Neural cell (in vitro differentiated cells): Measurements from ENCODE around the gene CACNB2.

Experiments used
- EP300 ChIP-seq: fragments of 450-650 bp; conservative IDR thresholded peaks from 2 replicates; pipeline ENCODE4 v1.6.1; 2014; ENCODE audit warnings: antibody characterized with exemption, mild to moderate bottlenecking, moderate library complexity; ENCODE audit not compliant: poor library complexity, severe bottlenecking
- REST ChIP-seq: IDR thresholded peaks from 2 replicates; pipeline ENCODE4 v1.6.1; 2012; ENCODE audit warnings: borderline replicate concordance
- TAF1 ChIP-seq: IDR thresholded peaks from 2 replicates; pipeline ENCODE4 v1.6.1; 2012; ENCODE audit warnings: low read depth
- TF ChIP-seq, protein P1 (sequence below): fragments of 450-650 bp; IDR thresholded peaks from 2 replicates; pipeline ENCODE4 v1.5.1; 2014; ENCODE audit warnings: antibody characterized with exemption, mild to moderate bottlenecking, moderate library complexity; ENCODE audit not compliant: poor library complexity, severe bottlenecking

DNA sequence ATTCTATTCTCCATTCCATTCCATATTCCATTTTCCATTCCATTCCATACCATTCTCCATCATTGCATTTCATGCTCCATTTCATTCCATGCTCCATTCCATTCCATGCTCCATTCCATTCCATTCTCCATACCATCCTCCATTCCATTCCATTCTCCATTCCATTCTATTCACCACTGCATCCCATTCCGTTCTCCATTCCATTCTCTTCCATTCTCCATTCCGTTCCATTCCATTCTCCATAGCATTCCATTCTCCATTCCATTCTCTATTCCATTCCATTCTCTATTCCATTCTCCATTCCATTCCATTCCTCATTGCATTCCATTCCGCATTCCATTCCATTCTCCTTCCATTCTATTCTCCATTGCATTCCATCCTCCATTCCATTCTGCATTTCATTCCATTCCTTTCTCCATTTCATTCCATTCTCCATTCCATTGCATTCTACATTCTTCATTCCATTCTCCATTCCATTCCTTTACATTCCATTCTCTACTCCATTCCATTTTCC lies 427.2 kb downstream of the CACNB2 start:
- TF ChIP-seq, protein P1, sequence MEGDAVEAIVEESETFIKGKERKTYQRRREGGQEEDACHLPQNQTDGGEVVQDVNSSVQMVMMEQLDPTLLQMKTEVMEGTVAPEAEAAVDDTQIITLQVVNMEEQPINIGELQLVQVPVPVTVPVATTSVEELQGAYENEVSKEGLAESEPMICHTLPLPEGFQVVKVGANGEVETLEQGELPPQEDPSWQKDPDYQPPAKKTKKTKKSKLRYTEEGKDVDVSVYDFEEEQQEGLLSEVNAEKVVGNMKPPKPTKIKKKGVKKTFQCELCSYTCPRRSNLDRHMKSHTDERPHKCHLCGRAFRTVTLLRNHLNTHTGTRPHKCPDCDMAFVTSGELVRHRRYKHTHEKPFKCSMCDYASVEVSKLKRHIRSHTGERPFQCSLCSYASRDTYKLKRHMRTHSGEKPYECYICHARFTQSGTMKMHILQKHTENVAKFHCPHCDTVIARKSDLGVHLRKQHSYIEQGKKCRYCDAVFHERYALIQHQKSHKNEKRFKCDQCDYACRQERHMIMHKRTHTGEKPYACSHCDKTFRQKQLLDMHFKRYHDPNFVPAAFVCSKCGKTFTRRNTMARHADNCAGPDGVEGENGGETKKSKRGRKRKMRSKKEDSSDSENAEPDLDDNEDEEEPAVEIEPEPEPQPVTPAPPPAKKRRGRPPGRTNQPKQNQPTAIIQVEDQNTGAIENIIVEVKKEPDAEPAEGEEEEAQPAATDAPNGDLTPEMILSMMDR = no peak
- no peak for TF ChIP-seq EP300
- TF ChIP-seq TAF1 = no peak
- no peak for TF ChIP-seq REST
